ENCODE data around the gene TNNC2. TPM values are rescaled to one million over a fixed set of nuclear protein-coding genes. Genes with fewer than 3 reads are reported as not detected.

The TNNC2 gene
- total and polyA plus RNA-seq, 2 experiments from 2014 or later: 0.59 to 32.5 TPM

DNA sequence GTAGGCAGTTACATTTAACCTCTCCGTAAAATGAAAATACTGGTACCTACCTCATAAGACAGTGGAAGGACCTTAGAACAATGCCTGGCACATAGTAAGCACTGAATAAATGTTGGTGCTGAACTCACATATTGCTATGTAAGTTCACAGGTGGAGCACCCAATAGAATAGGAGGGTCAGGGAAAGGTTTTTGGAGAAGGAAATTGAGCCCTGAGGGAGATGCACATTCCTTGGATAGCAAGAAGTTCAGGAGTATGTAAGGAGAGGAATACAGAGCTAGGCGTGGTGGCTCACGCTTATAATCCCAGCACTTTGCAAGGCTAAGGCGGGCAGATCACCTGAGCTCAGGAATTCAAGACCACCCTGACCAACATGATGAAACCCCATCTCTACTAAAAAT is 7.6 kb downstream of the TNNC2 start (continued):
- TF ChIP-seq, protein P1, sequence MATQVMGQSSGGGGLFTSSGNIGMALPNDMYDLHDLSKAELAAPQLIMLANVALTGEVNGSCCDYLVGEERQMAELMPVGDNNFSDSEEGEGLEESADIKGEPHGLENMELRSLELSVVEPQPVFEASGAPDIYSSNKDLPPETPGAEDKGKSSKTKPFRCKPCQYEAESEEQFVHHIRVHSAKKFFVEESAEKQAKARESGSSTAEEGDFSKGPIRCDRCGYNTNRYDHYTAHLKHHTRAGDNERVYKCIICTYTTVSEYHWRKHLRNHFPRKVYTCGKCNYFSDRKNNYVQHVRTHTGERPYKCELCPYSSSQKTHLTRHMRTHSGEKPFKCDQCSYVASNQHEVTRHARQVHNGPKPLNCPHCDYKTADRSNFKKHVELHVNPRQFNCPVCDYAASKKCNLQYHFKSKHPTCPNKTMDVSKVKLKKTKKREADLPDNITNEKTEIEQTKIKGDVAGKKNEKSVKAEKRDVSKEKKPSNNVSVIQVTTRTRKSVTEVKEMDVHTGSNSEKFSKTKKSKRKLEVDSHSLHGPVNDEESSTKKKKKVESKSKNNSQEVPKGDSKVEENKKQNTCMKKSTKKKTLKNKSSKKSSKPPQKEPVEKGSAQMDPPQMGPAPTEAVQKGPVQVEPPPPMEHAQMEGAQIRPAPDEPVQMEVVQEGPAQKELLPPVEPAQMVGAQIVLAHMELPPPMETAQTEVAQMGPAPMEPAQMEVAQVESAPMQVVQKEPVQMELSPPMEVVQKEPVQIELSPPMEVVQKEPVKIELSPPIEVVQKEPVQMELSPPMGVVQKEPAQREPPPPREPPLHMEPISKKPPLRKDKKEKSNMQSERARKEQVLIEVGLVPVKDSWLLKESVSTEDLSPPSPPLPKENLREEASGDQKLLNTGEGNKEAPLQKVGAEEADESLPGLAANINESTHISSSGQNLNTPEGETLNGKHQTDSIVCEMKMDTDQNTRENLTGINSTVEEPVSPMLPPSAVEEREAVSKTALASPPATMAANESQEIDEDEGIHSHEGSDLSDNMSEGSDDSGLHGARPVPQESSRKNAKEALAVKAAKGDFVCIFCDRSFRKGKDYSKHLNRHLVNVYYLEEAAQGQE (IDR thresholded peaks at IDR 0.05; ENCODE audit: unreplicated experiment): no peak

DNA sequence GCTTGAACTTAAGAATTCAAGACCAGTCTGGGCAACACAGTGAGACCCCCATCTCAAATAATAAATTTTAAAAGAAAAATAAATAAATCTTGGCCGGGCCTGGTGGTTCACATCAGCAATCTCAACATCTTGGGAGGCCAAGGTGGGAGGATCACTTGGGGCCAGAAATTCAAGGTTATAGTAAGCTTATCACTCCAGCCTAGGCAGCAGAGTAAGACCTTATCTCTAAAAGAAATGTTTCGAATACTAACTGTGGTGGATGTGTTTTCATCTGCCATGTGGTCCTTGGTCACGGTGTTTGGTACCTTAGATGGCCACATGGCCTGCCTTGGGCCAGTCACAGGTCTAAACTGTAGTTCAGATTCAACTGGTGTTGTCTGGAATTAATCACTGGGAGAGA is 8.9 kb downstream of the TNNC2 start:
- Histone ChIP-seq H3F3A (replicated peaks; ENCODE audit: low read depth) (peaks cover 42% of the 10 kb centered on the region), H3K4me1 (ENCODE audit: insufficient read depth) (peaks cover 19% of the 10 kb centered on the region), H3K36me3 (ENCODE audit: insufficient read depth) (peaks cover 26% of the 10 kb centered on the region), H3K27me3 (ENCODE audit: insufficient read depth) (peaks cover 3% of the 10 kb centered on the region), H3K27ac (ENCODE audit: low read depth) (peak overlapping the region; percentile 90), H3K4me2 (no peak overlapping the region), H3K4me3 (no peak overlapping the region), H2AFZ (no peak overlapping the region), H4K20me1 (replicated peaks; ENCODE audit: insufficient read depth) (peaks cover 12% of the 10 kb centered on the region), H3K79me2 (replicated peaks; ENCODE audit: insufficient read depth) (peaks cover 19% of the 10 kb centered on the region), H3K9me2 (ENCODE audit: insufficient read depth) (no peaks in the 10 kb centered on the region)
- peaks cover 20% of the 10 kb centered on the region for H3K4me1 Mint-ChIP-seq
- H3K4me3 Mint-ChIP-seq: no peak overlapping the region
- peaks cover 14% of the 10 kb centered on the region for H3K27me3 Mint-ChIP-seq (ENCODE audit: insufficient read depth, low read depth, poor library complexity)
- no peak for ATAC-seq
- peak overlapping the region; percentile 19; the same call in 1 of the 2 replicates for H3K27ac Mint-ChIP-seq
- H3K9me3 Mint-ChIP-seq: no peaks in the 10 kb centered on the region; the same call in 2 of the 3 replicates
- no peak for DNase-seq (ENCODE audit: low spot score)
- H3K36me3 Mint-ChIP-seq (ENCODE audit: low read depth): peaks cover 42% of the 10 kb centered on the region
- TF ChIP-seq ZNF331 (CRISPR knock-in tag; IDR thresholded peaks at IDR 0.05; ENCODE audit: low read depth) (no peak), EZH2phosphoT487 (IDR thresholded peaks at IDR 0.05; ENCODE audit: unreplicated experiment) (no peak), ZNF114 (CRISPR knock-in tag; IDR thresholded peaks at IDR 0.05) (no peak), CREB1 (CRISPR knock-in tag; IDR thresholded peaks at IDR 0.05; ENCODE audit: low read depth) (no peak)
- TF ChIP-seq, protein P1 (IDR thresholded peaks at IDR 0.05; ENCODE audit: unreplicated experiment): no peak
- TF ChIP-seq, protein P2, sequence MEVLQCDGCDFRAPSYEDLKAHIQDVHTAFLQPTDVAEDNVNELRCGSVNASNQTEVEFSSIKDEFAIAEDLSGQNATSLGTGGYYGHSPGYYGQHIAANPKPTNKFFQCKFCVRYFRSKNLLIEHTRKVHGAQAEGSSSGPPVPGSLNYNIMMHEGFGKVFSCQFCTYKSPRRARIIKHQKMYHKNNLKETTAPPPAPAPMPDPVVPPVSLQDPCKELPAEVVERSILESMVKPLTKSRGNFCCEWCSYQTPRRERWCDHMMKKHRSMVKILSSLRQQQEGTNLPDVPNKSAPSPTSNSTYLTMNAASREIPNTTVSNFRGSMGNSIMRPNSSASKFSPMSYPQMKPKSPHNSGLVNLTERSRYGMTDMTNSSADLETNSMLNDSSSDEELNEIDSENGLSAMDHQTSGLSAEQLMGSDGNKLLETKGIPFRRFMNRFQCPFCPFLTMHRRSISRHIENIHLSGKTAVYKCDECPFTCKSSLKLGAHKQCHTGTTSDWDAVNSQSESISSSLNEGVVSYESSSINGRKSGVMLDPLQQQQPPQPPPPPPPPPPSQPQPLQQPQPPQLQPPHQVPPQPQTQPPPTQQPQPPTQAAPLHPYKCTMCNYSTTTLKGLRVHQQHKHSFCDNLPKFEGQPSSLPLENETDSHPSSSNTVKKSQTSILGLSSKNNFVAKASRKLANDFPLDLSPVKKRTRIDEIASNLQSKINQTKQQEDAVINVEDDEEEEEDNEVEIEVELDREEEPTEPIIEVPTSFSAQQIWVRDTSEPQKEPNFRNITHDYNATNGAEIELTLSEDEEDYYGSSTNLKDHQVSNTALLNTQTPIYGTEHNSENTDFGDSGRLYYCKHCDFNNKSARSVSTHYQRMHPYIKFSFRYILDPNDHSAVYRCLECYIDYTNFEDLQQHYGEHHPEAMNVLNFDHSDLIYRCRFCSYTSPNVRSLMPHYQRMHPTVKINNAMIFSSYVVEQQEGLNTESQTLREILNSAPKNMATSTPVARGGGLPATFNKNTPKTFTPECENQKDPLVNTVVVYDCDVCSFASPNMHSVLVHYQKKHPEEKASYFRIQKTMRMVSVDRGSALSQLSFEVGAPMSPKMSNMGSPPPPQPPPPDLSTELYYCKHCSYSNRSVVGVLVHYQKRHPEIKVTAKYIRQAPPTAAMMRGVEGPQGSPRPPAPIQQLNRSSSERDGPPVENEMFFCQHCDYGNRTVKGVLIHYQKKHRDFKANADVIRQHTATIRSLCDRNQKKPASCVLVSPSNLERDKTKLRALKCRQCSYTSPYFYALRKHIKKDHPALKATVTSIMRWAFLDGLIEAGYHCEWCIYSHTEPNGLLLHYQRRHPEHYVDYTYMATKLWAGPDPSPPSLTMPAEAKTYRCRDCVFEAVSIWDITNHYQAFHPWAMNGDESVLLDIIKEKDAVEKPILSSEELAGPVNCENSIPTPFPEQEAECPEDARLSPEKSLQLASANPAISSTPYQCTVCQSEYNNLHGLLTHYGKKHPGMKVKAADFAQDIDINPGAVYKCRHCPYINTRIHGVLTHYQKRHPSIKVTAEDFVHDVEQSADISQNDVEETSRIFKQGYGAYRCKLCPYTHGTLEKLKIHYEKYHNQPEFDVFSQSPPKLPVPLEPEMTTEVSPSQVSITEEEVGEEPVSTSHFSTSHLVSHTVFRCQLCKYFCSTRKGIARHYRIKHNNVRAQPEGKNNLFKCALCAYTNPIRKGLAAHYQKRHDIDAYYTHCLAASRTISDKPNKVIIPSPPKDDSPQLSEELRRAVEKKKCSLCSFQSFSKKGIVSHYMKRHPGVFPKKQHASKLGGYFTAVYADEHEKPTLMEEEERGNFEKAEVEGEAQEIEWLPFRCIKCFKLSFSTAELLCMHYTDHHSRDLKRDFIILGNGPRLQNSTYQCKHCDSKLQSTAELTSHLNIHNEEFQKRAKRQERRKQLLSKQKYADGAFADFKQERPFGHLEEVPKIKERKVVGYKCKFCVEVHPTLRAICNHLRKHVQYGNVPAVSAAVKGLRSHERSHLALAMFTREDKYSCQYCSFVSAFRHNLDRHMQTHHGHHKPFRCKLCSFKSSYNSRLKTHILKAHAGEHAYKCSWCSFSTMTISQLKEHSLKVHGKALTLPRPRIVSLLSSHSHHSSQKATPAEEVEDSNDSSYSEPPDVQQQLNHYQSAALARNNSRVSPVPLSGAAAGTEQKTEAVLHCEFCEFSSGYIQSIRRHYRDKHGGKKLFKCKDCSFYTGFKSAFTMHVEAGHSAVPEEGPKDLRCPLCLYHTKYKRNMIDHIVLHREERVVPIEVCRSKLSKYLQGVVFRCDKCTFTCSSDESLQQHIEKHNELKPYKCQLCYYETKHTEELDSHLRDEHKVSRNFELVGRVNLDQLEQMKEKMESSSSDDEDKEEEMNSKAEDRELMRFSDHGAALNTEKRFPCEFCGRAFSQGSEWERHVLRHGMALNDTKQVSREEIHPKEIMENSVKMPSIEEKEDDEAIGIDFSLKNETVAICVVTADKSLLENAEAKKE (CRISPR knock-in tag; IDR thresholded peaks at IDR 0.05): no peak
- TF ChIP-seq, protein P3, sequence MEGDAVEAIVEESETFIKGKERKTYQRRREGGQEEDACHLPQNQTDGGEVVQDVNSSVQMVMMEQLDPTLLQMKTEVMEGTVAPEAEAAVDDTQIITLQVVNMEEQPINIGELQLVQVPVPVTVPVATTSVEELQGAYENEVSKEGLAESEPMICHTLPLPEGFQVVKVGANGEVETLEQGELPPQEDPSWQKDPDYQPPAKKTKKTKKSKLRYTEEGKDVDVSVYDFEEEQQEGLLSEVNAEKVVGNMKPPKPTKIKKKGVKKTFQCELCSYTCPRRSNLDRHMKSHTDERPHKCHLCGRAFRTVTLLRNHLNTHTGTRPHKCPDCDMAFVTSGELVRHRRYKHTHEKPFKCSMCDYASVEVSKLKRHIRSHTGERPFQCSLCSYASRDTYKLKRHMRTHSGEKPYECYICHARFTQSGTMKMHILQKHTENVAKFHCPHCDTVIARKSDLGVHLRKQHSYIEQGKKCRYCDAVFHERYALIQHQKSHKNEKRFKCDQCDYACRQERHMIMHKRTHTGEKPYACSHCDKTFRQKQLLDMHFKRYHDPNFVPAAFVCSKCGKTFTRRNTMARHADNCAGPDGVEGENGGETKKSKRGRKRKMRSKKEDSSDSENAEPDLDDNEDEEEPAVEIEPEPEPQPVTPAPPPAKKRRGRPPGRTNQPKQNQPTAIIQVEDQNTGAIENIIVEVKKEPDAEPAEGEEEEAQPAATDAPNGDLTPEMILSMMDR (conservative IDR thresholded peaks at IDR 0.05; ENCODE audit: low read depth in 2 of 2): no peak
- TF ChIP-seq, protein P4, sequence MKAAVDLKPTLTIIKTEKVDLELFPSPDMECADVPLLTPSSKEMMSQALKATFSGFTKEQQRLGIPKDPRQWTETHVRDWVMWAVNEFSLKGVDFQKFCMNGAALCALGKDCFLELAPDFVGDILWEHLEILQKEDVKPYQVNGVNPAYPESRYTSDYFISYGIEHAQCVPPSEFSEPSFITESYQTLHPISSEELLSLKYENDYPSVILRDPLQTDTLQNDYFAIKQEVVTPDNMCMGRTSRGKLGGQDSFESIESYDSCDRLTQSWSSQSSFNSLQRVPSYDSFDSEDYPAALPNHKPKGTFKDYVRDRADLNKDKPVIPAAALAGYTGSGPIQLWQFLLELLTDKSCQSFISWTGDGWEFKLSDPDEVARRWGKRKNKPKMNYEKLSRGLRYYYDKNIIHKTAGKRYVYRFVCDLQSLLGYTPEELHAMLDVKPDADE (IDR thresholded peaks at IDR 0.05): no peak

Data from GM23338 (cell line).